ENCODE measurements around the gene PCGF5.

- no peak for TF ChIP-seq POLR2A (IDR thresholded peaks at IDR 0.05)
- no peak for TF ChIP-seq CTCF (IDR thresholded peaks at IDR 0.05)
These were observed 73.9 kb downstream of the PCGF5 start for GRCh38 chr10:91294134-91294906.
